Activated CD4-positive, alpha-beta T cell treated with anti-CD3 and anti-CD28 coated beads for 4 hours (primary cell): ENCODE results near the gene CBLIF.
"Not testable (repeated sequence)": the region's sequence is repeated elsewhere in the genome, so short reads cannot be mapped to it uniquely, and the experiment has no call there.

ENCODE experiments used
- DNase-seq, 2 donors: peaks; one replicate each; pipeline ENCODE4 v3.0.0-alpha.2; 2020

Gene CBLIF

DNA sequence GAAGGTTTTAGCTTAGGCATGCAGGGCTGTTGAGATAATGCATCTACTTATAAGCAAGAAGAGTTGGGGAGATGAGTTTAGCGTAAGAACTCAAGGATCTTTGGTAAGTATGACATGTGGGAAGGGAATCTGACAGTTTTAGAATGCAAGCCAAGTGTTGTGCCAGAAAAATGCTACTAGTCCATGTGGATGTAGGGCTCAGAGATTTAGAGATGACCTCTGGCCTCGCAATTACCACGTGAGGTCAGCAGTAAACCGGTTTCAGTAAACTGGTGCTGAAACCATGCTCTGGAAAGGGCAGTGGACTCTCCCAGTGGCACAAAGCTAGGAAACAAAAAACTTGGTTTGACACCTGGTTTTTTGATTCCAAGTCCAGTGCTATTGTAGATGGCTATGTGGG is 53.7 kb downstream of the CBLIF start:
- no peak for DNase-seq

DNA sequence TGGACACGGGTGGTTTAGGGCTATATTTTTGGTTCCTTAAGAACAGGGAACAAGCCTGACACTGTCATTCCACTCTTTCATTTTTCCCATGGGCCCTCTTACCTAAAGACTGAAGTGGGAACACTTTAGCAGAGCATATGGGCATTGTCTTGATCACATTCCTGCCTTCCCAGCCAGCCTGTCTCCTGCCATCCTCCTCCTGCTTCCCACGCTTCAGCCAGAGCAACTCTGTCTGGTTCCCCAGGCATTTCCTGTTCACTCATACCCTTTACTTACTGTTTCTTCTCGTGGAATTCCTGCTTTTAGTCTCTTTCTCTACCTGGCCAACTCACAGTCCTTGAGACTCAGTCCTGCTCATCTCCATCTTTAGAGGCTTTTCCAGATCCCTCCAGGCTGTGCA is 57.5 kb downstream of the CBLIF start:
- DNase-seq: no peak

DNA sequence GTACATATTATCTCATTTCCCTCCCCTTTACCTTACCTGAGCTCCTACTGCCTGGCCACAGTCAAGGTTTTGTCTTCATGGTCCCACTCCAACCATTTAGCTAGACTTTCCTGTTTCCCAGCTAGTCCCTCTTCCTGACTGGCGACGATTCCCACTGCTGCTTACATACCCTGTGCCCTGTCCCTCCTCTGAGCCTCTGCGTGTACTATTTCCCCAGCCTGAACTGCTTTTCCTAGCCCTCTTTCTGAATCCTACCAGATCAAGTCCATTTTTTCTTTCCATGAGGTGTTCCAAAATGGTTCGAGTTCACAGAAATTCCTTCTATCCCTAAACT is 58.1 kb downstream of the CBLIF start:
- DNase-seq: no peak

DNA sequence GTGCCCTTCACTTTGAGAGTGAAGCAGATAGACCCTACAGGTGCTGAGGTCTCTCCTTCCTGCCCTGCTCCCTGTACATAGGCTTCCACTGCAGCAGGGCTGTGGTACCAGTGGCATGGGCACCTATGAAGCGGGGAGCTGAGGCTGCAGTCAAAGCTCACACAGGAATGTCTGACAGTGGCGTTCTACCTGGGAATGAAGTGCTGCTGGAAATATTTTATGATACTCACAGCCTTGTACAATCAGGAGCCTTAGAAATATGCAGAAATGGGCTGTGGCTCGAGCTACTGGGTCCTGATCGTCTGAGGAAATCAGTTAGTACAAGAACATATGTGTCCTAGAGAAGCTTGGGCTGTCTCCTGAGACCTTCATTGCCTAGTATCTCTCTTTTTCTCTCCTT is 59.5 kb downstream of the CBLIF start:
- no peak for DNase-seq

DNA sequence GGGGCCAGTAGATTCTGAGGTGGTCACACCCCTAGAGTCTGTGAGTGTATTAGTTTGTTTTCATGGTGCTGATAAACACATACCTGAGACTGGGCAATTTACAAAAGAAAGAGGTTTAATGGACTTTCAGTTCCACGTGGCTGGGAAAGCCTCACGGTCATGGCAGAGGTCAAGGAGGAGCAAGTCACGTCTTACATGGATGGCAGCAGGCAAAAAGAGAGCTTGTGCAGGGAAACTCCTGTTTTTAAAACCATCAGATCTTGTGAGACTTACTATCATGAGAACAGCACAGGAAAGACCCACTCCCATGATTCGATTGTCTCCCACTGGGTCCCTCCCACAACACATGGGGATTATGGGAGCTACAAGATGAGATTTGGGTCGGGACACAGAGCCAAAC is 60.9 kb downstream of the CBLIF start:
- DNase-seq: not testable (repeated sequence)

DNA sequence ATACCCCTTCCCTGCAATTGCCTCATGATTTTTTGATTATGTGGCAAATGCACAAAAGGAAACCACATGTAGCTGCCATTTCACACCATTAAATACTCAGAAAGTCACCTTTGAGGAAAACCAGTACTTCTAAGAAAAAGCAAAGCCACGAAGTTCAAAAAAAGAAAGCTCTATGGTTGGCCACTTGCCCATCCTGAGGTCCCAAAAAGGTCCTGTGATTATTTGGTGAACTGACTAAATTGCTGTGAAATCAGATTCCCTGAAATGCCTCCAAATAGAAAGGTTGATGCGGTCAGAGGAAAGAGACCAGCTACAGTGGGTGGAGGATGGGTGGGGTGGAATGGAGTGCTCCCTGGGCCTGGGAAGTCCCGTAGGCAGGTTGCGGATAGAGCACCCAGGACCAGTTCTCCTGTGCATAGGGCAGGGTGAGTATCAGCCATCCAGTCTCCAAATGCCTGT is 61.6 kb downstream of the CBLIF start:
- DNase-seq: no peak

DNA sequence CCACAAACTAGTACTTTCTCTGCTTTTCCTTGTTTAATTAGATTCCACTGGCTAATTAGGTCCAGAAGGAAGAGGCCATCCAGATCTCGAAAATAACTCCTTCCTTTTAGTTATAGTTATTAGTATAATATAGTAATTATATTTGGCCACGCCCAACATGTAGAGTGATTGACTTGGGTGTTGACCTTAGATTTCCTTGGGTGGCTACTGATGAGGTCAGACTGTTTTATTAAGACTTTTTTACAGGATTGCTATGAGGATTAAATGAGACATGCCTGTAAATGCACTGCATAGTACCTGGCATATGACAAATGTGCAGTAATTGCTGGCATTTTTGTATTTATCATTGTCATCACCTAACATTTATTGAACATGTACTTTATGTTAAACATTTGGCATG is 63.2 kb downstream of the CBLIF start:
- no peak for DNase-seq

DNA sequence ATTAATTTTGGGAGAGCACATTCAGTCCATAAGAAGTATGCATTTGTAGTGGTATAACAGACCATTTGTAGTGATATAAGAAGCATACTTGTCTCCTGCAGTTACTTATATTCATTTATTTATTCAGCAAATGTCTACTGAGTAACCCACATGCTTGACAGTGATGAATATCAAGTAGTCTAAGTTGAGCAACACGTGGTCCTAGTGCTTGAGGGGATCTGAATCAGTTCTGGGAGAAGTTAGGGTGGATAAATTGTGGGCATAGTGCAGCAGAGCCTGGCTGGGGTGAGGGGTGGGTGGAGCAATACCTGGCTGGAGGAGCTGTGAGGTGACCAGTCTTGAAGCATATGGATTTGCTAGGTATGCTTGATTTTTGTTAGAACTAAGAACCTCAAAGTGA is 65.8 kb downstream of the CBLIF start:
- no peak for DNase-seq
